ENCODE data around the gene GMPR.

Gene GMPR

GRCh38 chr6:16306334-16306733 lies 67.9 kb downstream of the GMPR start:
- DNase-seq: no peak

- DNase-seq: no peak
Observed at GRCh38 chr6:16311763-16312162, 73.4 kb downstream of the GMPR start.

GRCh38 chr6:16313732-16314131 lies 75.3 kb downstream of the GMPR start:
- no peak for DNase-seq

- no peak for DNase-seq
Observed at GRCh38 chr6:16314296-16314695, 75.9 kb downstream of the GMPR start.

- no peak for DNase-seq
Observed at GRCh38 chr6:16316741-16317251, 78.4 kb downstream of the GMPR start.

GRCh38 chr6:16318538-16318937 lies 80.2 kb downstream of the GMPR start:
- no peak for DNase-seq

GRCh38 chr6:16318953-16319720 lies 80.8 kb downstream of the GMPR start:
- no peak for DNase-seq

GRCh38 chr6:16319813-16320532 lies 81.6 kb downstream of the GMPR start:
- DNase-seq: no peak

GRCh38 chr6:16320533-16321340 lies 82.3 kb downstream of the GMPR start:
- DNase-seq: no peak

GRCh38 chr6:16321341-16321710 lies 82.9 kb downstream of the GMPR start:
- no peak for DNase-seq

GRCh38 chr6:16321826-16322225 lies 83.4 kb downstream of the GMPR start:
- DNase-seq: no peak

- DNase-seq: no peak
Observed at GRCh38 chr6:16322666-16323312, 84.4 kb downstream of the GMPR start.

- DNase-seq: no peak
Observed at GRCh38 chr6:16324184-16324583, 85.8 kb downstream of the GMPR start.

- no peak for DNase-seq
Observed at GRCh38 chr6:16324606-16325225, 86.3 kb downstream of the GMPR start.

- no peak for DNase-seq
Observed at GRCh38 chr6:16326531-16326930, 88.1 kb downstream of the GMPR start.

GRCh38 chr6:16326971-16327776 lies 88.8 kb downstream of the GMPR start:
- no peak for DNase-seq

GRCh38 chr6:16327777-16328325 lies 89.5 kb downstream of the GMPR start:
- DNase-seq: no peak

GRCh38 chr6:16329233-16329632 lies 90.8 kb downstream of the GMPR start:
- no peak for DNase-seq

GRCh38 chr6:16331384-16332174 lies 93.2 kb downstream of the GMPR start:
- peak; percentile 10 for DNase-seq

GRCh38 chr6:16332175-16332542 lies 93.8 kb downstream of the GMPR start:
- peak; percentile 25 for DNase-seq

Data from DMS79 treated with DMSO at 0.1 percent for 48 hours (cell line).